ENCODE measurements around the gene PDSS2. TPM values are rescaled to one million over a fixed set of nuclear protein-coding genes. Genes with fewer than 3 reads are reported as not detected.
A peak's percentile ranks its signal among the peaks of the same experiment; 100 is the strongest.

The PDSS2 gene
- total and polyA plus RNA-seq, 2 of the 4 experiments (the other 2 are of a cell fraction), result 8.6 to 9.2 TPM

- Histone ChIP-seq H2AK9ac (replicated peaks; ENCODE audit: low read depth, low read length, poor library complexity) (no peak overlapping the region), H3K9ac (ENCODE audit: low read depth, low read length) (no peak overlapping the region), H3K14ac (replicated peaks; ENCODE audit: low read depth, low read length) (no peak overlapping the region), H2AFZ (replicated peaks; ENCODE audit: low read length, poor library complexity) (no peak overlapping the region), H4K5ac (ENCODE audit: low read depth, low read length) (no peak overlapping the region), H3K27ac (ENCODE audit: insufficient read depth, low read length) (no peak overlapping the region), H2BK5ac (ENCODE audit: low read depth, low read length, poor library complexity, severe bottlenecking) (no peak overlapping the region), H3K9me3 (ENCODE audit: control insufficient read depth, insufficient read depth, low read length) (no peaks in the 10 kb centered on the region), H3K36me3 (ENCODE audit: control insufficient read depth, insufficient read depth, low read length) (no peaks in the 10 kb centered on the region), H3K4me2 (ENCODE audit: low read depth, low read length) (no peak overlapping the region), H3K4ac (ENCODE audit: low read depth, low read length) (no peak overlapping the region), H2BK120ac (ENCODE audit: low read depth, low read length) (no peak overlapping the region), H4K91ac (ENCODE audit: insufficient read depth, low read depth, low read length) (no peak overlapping the region), H3K4me3 (ENCODE audit: insufficient read depth, low read depth, low read length) (no peak overlapping the region), H2BK20ac (ENCODE audit: low read depth, low read length) (no peak overlapping the region), H4K8ac (ENCODE audit: low read depth in 2 of 2, low read length in 2 of 2) (no peak overlapping the region), H3K27me3 (ENCODE audit: control insufficient read depth, insufficient read depth, low read length) (no peaks in the 10 kb centered on the region), H2AK5ac (ENCODE audit: low read depth, low read length) (no peak overlapping the region), H3K79me1 (ENCODE audit: low read depth in 1 of 2, low read length in 2 of 2) (no peaks in the 10 kb centered on the region), H3K23ac (ENCODE audit: low read depth, low read length) (no peak overlapping the region), H3K18ac (ENCODE audit: low read depth, low read length) (no peak overlapping the region), H4K20me1 (ENCODE audit: insufficient read depth, low read length) (no peaks in the 10 kb centered on the region), H3K9me1 (ENCODE audit: insufficient read depth, low read length) (no peaks in the 10 kb centered on the region), H3K56ac (ENCODE audit: extremely low read depth, insufficient read depth, low read length) (no peak overlapping the region), H2BK15ac (ENCODE audit: low read depth, low read length) (no peak overlapping the region), H3K4me1 (ENCODE audit: control insufficient read depth, insufficient read depth, low read length) (no peaks in the 10 kb centered on the region)
- in situ Hi-C loops (cut with MboI; ENCODE audit: low sequenced_read_pairs), result loop anchor here (25.0 kb wide), 1 partner anchor 652 kb away; no protein-coding TSS in a partner anchor
- intact Hi-C loops (cut with micrococcal nuclease), result no loop called here
- WGBS, 2 experiments (ENCODE audit: extremely low coverage in 2 of 2, insufficient read length in 1 of 2), result 71% methylated on average over 1 of the region's 9 CpGs; no CpG with 5 or more reads in 1 of the 2 experiments
- peak; percentile 70; the same call in 1 of the 2 replicates for ATAC-seq (ENCODE audit: low read depth)
- no peak for TF ChIP-seq RFX5 (IDR thresholded peaks at IDR 0.05; ENCODE audit: low read depth, low read length)
- peak; percentile 41; the same call in 1 of the 2 replicates for TF ChIP-seq RAD21 (IDR thresholded peaks at IDR 0.05; ENCODE audit: low read length)
- no TSS peak for BruUV-seq (replicated peaks)
- dilution Hi-C loops (cut with HindIII; ENCODE audit: low sequenced_read_pairs, unreplicated experiment), result no loop called here
- ChIA-PET CTCF (interaction anchor here (0.7 to 1.2 kb wide), 5 partner anchors 20 to 250 kb away, joined by 3 to 5 read pairs (median 3); no protein-coding TSS in a partner anchor), POLR2A (ENCODE audit: unreplicated experiment) (no interaction called here)
- DNase-seq, result peak; percentile 11
These were observed 273.9 kb downstream of the PDSS2 start for GRCh38 chr6:107185391-107185970.

All from IMR-90 (cell line).